ENCODE results near the gene TMEM209.

TMEM209 gene

DNA sequence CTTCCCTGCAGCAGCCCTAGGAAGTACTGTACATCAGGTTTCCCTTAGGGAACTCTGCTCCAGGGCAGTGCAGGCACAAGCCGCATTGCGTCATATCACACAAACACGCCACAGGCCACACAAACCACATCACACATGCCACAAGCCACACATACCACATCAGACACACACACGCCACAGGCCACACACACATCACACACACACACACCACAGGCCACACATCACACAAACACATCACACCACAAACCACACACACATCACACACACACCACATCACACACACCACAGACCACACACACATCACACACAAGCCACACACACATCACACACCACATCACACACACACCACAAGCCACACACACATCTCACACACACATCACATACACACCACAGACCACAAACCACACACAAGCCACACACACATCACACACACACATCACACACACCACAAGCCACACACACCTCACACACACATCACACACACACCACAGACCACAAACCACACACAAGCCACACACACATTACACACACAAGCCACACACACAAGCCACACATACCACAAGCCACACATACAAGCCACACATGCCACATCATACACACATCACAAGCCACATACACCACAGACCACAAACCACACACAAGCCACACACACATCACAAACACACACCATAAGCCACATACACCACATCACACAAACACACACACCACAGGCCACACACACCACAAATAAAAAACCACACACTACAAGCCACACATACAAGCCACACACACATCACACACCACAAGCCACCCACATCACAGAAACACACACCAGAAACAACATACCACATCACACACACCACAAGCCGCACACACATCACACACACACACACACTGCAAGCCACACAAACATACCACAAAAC lies 53.4 kb downstream of the TMEM209 start:
- TF ChIP-seq, protein P1, sequence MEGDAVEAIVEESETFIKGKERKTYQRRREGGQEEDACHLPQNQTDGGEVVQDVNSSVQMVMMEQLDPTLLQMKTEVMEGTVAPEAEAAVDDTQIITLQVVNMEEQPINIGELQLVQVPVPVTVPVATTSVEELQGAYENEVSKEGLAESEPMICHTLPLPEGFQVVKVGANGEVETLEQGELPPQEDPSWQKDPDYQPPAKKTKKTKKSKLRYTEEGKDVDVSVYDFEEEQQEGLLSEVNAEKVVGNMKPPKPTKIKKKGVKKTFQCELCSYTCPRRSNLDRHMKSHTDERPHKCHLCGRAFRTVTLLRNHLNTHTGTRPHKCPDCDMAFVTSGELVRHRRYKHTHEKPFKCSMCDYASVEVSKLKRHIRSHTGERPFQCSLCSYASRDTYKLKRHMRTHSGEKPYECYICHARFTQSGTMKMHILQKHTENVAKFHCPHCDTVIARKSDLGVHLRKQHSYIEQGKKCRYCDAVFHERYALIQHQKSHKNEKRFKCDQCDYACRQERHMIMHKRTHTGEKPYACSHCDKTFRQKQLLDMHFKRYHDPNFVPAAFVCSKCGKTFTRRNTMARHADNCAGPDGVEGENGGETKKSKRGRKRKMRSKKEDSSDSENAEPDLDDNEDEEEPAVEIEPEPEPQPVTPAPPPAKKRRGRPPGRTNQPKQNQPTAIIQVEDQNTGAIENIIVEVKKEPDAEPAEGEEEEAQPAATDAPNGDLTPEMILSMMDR (IDR thresholded peaks at IDR 0.05): no peak
- Histone ChIP-seq H3K4me1 (ENCODE audit: control insufficient read depth in 1 of 2, insufficient read depth in 1 of 2, low read depth in 1 of 2, low read length in 1 of 2) (no peaks in the 10 kb centered on the region), H3K27ac (no peak overlapping the region), H3K36me3 (no peaks in the 10 kb centered on the region), H3K27me3 (no peaks in the 10 kb centered on the region), H3K9me3 (no peaks in the 10 kb centered on the region), H3K4me3 (ENCODE audit: low read depth in 1 of 2, low read length in 1 of 2) (no peak overlapping the region)

DNA sequence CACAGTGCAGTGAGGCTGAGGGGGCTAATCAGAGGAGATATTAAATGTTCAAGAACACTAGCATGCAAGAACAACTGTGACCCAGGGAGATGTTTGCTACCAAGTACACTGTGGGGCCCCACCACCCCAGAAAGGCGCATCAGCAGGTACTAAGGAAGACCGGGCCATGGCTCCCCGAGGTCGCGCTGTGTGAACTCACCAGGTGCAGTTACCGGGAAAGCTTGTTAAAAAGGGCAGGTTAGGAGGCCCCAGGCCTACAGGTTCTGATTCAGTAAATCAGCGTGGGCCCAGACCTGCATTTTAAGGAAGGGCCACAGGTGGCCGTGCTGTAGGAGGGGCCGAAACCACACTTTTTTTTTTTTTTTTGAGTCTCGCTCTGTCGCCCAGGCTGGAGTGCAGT lies 54.6 kb downstream of the TMEM209 start:
- H3K4me1 ChIP-seq (ENCODE audit: control insufficient read depth in 1 of 2, insufficient read depth in 1 of 2, low read depth in 1 of 2, low read length in 1 of 2): no peaks in the 10 kb centered on the region
- H3K27ac ChIP-seq: no peak overlapping the region
- TF ChIP-seq, protein P1 (IDR thresholded peaks at IDR 0.05): no peak

DNA sequence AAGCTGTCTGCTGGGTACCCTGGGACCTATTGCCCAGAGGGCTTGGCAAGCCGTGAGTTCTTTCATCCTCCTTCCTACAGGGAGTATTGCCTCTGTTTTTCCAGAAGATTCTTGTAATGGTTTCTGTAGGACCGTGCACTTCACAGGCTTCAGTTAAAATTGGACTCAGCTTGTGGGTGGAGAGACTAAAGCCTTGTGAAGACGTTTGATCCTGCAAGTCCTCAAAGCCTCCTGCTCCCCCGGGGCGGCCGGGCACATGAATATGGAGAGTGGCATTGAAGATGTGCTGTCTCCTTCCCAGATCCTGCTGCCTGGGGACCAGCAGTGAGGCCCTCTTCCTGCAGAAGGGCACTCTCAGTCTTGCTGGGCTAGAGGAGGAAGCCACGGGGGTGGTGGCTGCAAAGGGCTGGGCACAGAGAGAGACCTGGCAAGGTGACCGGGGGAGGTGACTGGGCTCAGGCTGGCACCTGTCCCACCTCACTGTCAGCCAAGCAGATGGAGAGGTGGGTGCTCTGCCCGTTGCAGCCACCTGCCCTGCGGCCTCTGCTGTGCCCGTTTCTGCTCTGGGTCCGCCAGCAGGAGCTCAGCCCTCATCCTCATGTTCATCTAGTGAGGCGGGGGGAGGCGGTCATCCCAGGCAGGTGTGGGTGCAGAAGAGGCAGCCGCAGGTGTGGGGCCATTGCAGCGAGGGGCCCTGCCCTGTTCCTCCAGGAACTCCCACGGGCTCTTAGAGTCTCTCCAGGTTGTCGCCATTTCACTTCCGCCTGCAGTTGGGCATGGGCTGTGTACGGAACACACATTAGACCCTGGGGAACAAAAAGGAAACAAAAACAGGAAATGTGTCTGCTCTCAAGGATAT lies 55.7 kb downstream of the TMEM209 start:
- Histone ChIP-seq H3K9me3 (no peaks in the 10 kb centered on the region), H3K4me1 (ENCODE audit: control insufficient read depth in 1 of 2, insufficient read depth in 1 of 2, low read depth in 1 of 2, low read length in 1 of 2) (no peaks in the 10 kb centered on the region), H3K36me3 (no peaks in the 10 kb centered on the region), H3K4me3 (ENCODE audit: low read depth in 1 of 2, low read length in 1 of 2) (no peak overlapping the region), H3K27me3 (no peaks in the 10 kb centered on the region), H3K27ac (no peak overlapping the region)
- TF ChIP-seq, protein P1 (IDR thresholded peaks at IDR 0.05): no peak

More for the DNA sequence above, 54.6 kb downstream of the TMEM209 start:
- Histone ChIP-seq H3K4me3 (ENCODE audit: low read depth in 1 of 2, low read length in 1 of 2) (no peak overlapping the region), H3K27me3 (no peaks in the 10 kb centered on the region), H3K36me3 (no peaks in the 10 kb centered on the region), H3K9me3 (no peaks in the 10 kb centered on the region)

DNA sequence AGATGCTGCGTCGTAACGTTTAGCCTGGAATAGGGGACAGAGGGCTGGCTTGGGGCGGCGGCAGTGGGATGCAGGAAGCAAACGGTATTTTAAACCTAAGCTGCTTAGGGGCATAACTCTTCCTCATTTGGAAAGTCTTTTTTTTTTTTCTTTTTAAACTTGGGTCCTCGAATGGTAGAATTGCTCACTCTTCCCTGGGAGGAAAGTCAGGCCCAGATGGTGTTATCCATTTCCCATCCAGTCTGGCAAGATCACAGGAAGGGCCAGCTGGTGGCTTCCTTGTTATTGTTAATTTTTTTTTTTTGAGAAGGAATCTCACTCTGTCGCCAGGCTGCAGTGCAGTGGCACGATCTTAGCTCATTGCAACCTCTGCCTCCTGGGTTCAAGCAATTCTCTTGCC lies 56.6 kb downstream of the TMEM209 start:
- no peaks in the 10 kb centered on the region for H3K4me1 ChIP-seq (ENCODE audit: control insufficient read depth in 1 of 2, insufficient read depth in 1 of 2, low read depth in 1 of 2, low read length in 1 of 2)
- TF ChIP-seq, protein P1 (IDR thresholded peaks at IDR 0.05): no peak
- H3K27ac ChIP-seq: no peak overlapping the region
- no peaks in the 10 kb centered on the region for H3K36me3 ChIP-seq
- no peak overlapping the region for H3K4me3 ChIP-seq (ENCODE audit: low read depth in 1 of 2, low read length in 1 of 2)
- no peaks in the 10 kb centered on the region for H3K9me3 ChIP-seq
- no peaks in the 10 kb centered on the region for H3K27me3 ChIP-seq

DNA sequence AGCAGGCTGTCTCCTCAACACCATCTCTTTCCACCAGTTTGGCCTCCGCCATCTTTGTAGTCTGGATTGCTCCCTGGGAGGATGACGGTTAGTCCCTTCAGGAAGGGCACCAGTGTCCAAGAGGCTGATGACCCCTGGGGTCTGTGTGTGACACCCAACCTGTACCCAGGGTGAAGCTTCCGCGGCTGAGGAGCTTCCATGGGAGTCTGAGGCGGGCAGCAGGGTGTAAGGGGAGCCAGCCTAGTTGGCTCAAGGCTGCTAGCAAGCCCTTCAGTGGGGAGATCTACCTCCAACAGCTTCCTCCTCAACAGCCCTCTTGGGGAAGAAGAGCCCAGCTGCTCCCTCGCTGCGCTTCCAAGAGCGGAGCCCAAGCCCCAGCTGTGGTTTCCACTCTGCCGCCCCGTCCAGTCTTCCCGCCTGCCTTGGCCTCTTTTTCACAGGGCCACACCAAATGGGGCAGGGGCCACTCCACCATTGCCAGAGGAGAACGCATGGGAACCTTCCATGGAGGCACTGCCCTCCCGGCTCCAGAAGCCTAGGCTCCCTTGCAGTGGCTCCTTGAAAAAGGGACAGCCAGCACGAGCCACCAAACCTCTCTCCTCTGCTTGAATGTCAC lies 57.4 kb downstream of the TMEM209 start:
- no peaks in the 10 kb centered on the region for H3K4me1 ChIP-seq (ENCODE audit: control insufficient read depth in 1 of 2, insufficient read depth in 1 of 2, low read depth in 1 of 2, low read length in 1 of 2)
- no peaks in the 10 kb centered on the region for H3K9me3 ChIP-seq
- no peaks in the 10 kb centered on the region for H3K27me3 ChIP-seq
- no peak overlapping the region for H3K27ac ChIP-seq
- TF ChIP-seq, protein P1 (IDR thresholded peaks at IDR 0.05): no peak
- no peak overlapping the region for H3K4me3 ChIP-seq (ENCODE audit: low read depth in 1 of 2, low read length in 1 of 2)
- H3K36me3 ChIP-seq: no peaks in the 10 kb centered on the region
